H9 (cell line): ENCODE measurements around the gene RNPEPL1. TPM values are rescaled to one million over a fixed set of nuclear protein-coding genes. Genes with fewer than 3 reads are reported as not detected.

ENCODE experiments used
- DNase-seq: peaks from one replicate; pipeline ENCODE4 v3.0.0-alpha.2; 2017
- H2AFZ ChIP-seq: one replicate; pipeline ENCODE4 v1.6.1; 2013; ENCODE audit warnings: mild to moderate bottlenecking, low read length, control low read depth, moderate library complexity
- H2AK5ac ChIP-seq: 2 replicates; pipeline ENCODE4 v1.6.1; 2013; ENCODE audit warnings: low read length, control low read depth, mixed read lengths; ENCODE audit not compliant: insufficient read length
- H2BK120ac ChIP-seq: one replicate; pipeline ENCODE4 v1.6.1; 2013; ENCODE audit warnings: low read depth, mild to moderate bottlenecking, low read length, control low read depth, inconsistent platforms; ENCODE audit not compliant: poor library complexity, severe bottlenecking
- H2BK12ac ChIP-seq: 2 replicates; pipeline ENCODE4 v1.6.1; 2013; ENCODE audit warnings: low read length, control low read depth, mixed read lengths, low read depth; ENCODE audit not compliant: insufficient read length
- H2BK15ac ChIP-seq: 2 replicates; pipeline ENCODE4 v1.6.1; 2013; ENCODE audit warnings: low read depth, low read length, control low read depth
- H2BK20ac ChIP-seq: one replicate; pipeline ENCODE4 v1.6.1; 2013; ENCODE audit warnings: low read depth, mild to moderate bottlenecking, low read length, control low read depth, inconsistent platforms; ENCODE audit not compliant: poor library complexity, severe bottlenecking
- H2BK5ac ChIP-seq: 2 replicates; pipeline ENCODE4 v1.6.1; 2013; ENCODE audit warnings: low read length, control low read depth, mixed read lengths; ENCODE audit not compliant: insufficient read length
- H3K14ac ChIP-seq: 2 replicates; pipeline ENCODE4 v1.6.1; 2013; ENCODE audit warnings: low read length, control low read depth; ENCODE audit not compliant: insufficient read depth
- H3K18ac ChIP-seq: 2 replicates; pipeline ENCODE4 v1.6.1; 2013; ENCODE audit warnings: low read depth, mild to moderate bottlenecking, mixed read lengths, low read length, control low read depth; ENCODE audit not compliant: insufficient read length
- H3K23ac ChIP-seq: 2 replicates; pipeline ENCODE4 v1.6.1; 2013; ENCODE audit warnings: low read length, control low read depth, mixed read lengths, low read depth; ENCODE audit not compliant: insufficient read length
- H3K23me2 ChIP-seq: 2 replicates; pipeline ENCODE4 v1.6.1; 2013; ENCODE audit warnings: low read depth, mild to moderate bottlenecking, mixed read lengths, low read length, control low read depth; ENCODE audit not compliant: insufficient read length, poor library complexity, severe bottlenecking
- H3K27ac ChIP-seq: 2 replicates; pipeline ENCODE4 v1.5.1; 2013; ENCODE audit warnings: low read length, control low read depth, mixed read lengths, low read depth; ENCODE audit not compliant: insufficient read length
- H3K27me3 ChIP-seq: 2 replicates; pipeline ENCODE4 v1.6.1; 2013; ENCODE audit warnings: low read length, control low read depth, inconsistent platforms; ENCODE audit not compliant: insufficient read depth
- H3K4ac ChIP-seq: 2 replicates; pipeline ENCODE4 v1.6.1; 2013; ENCODE audit warnings: low read depth, mild to moderate bottlenecking, control low read depth, inconsistent platforms, low read length, moderate library complexity
- H3K4me1 ChIP-seq: 2 replicates; pipeline ENCODE4 v1.6.1; 2013; ENCODE audit warnings: low read length, control low read depth, inconsistent platforms; ENCODE audit not compliant: insufficient read depth
- H3K4me2 ChIP-seq: 2 replicates; pipeline ENCODE4 v1.6.1; 2013; ENCODE audit warnings: low read length, control low read depth, mixed read lengths; ENCODE audit not compliant: insufficient read length, insufficient read depth
- H3K56ac ChIP-seq: 2 replicates; pipeline ENCODE4 v1.6.1; 2013; ENCODE audit warnings: low read depth, mild to moderate bottlenecking, mixed read lengths, low read length, control low read depth; ENCODE audit not compliant: insufficient read length
- H3K79me1 ChIP-seq: 2 replicates; pipeline ENCODE4 v1.6.1; 2013; ENCODE audit warnings: low read depth, mild to moderate bottlenecking, moderate library complexity, low read length, control low read depth, inconsistent platforms; ENCODE audit not compliant: insufficient read depth, poor library complexity, severe bottlenecking
- H3K79me2 ChIP-seq: 2 replicates; pipeline ENCODE4 v1.6.1; 2013; ENCODE audit warnings: low read length, control low read depth, inconsistent platforms; ENCODE audit not compliant: insufficient read depth
- H3K9ac ChIP-seq: 2 replicates; pipeline ENCODE4 v1.6.1; 2013; ENCODE audit warnings: low read length, control low read depth, mixed read lengths; ENCODE audit not compliant: insufficient read length; ENCODE audit errors: extremely low read depth
- H3K9me3 ChIP-seq: one replicate; pipeline ENCODE4 v1.6.1; 2013; ENCODE audit warnings: low read depth, low read length, inconsistent platforms; ENCODE audit not compliant: control insufficient read depth
- H3T11ph ChIP-seq: one replicate; pipeline ENCODE4 v1.6.1; 2013; ENCODE audit warnings: mild to moderate bottlenecking, low read length, control low read depth, inconsistent platforms
- H4K20me1 ChIP-seq: one replicate; pipeline ENCODE4 v1.6.1; 2013; ENCODE audit not compliant: control insufficient read depth, insufficient read length, insufficient read depth
- H4K5ac ChIP-seq: 2 replicates; pipeline ENCODE4 v1.6.1; 2013; ENCODE audit warnings: low read depth, mild to moderate bottlenecking, mixed read lengths, low read length, control low read depth; ENCODE audit not compliant: insufficient read length
- H4K8ac ChIP-seq: replicated peaks from 2 replicates; pipeline ENCODE4 v1.6.1; 2013; ENCODE audit warnings: low read length, control low read depth, mixed read lengths, low read depth; ENCODE audit not compliant: insufficient read length
- H4K91ac ChIP-seq: 2 replicates; pipeline ENCODE4 v1.6.1; 2013; ENCODE audit warnings: low read depth, mild to moderate bottlenecking, moderate library complexity, mixed read lengths, low read length, control low read depth; ENCODE audit not compliant: insufficient read length
- H3K27ac Mint-ChIP-seq, 3 experiments: 2 replicates in 2 of 3; 3 replicates in 1 of 3; pipeline ENCODE4 v1.8.0; 2020 to 2021; ENCODE audit warnings: mixed read lengths in 3 of 3, mild to moderate bottlenecking in 1 of 3, moderate library complexity in 1 of 3
- H3K27me3 Mint-ChIP-seq: 2 replicates; pipeline ENCODE4 v1.8.0; 2021; ENCODE audit warnings: low read depth, mild to moderate bottlenecking, moderate library complexity, mixed read lengths
- H3K36me3 Mint-ChIP-seq, 3 experiments: 2 replicates in 2 of 3; 3 replicates in 1 of 3; pipeline ENCODE4 v1.8.0; 2020 to 2021; ENCODE audit warnings: low read depth in 3 of 3, mixed read lengths in 3 of 3; ENCODE audit not compliant: insufficient read depth in 1 of 3
- H3K4me1 Mint-ChIP-seq, 2 experiments: 2 replicates each; pipeline ENCODE4 v1.8.0; 2020; ENCODE audit warnings: mixed read lengths in 2 of 2
- H3K4me3 Mint-ChIP-seq, 2 experiments: 2 replicates in 1 of 2; 3 replicates in 1 of 2; pipeline ENCODE4 v1.8.0; 2020 to 2021; ENCODE audit warnings: mild to moderate bottlenecking in 2 of 2, mixed read lengths in 2 of 2, moderate library complexity in 1 of 2
- H3K9me3 Mint-ChIP-seq, 2 experiments: 2 replicates in 1 of 2; 3 replicates in 1 of 2; pipeline ENCODE4 v1.8.0; 2020; ENCODE audit warnings: mild to moderate bottlenecking in 2 of 2, mixed read lengths in 2 of 2, moderate library complexity in 1 of 2
- WGBS: extraction: QIAGEN DNeasy Blood & Tissue Kit; methylation state at CpG from one replicate; pipeline ENCODE4 v1.1.7; 2013; ENCODE audit warnings: missing lambda C conversion rate, low lambda C conversion rate, mixed read lengths; ENCODE audit not compliant: insufficient read length; ENCODE audit errors: extremely low coverage; 5-methylcytosine and 5-hydroxymethylcytosine counted together
- total RNA-seq: library from RNA; stranded (reverse); gene quantifications from 2 replicates; pipeline ENCODE4 v1.2.1, GENCODE V29; 2021
- TF ChIP-seq, protein P1 (sequence below): fragments of 200-600 bp; sonication (generic); conservative IDR thresholded peaks from 3 replicates; pipeline ENCODE4 v1.8.0; 2021; ENCODE audit warnings: antibody characterized with exemption, mild to moderate bottlenecking

The RNPEPL1 gene
- total RNA-seq, 1 experiment from 2014 or later, result 22.5 TPM

DNA sequence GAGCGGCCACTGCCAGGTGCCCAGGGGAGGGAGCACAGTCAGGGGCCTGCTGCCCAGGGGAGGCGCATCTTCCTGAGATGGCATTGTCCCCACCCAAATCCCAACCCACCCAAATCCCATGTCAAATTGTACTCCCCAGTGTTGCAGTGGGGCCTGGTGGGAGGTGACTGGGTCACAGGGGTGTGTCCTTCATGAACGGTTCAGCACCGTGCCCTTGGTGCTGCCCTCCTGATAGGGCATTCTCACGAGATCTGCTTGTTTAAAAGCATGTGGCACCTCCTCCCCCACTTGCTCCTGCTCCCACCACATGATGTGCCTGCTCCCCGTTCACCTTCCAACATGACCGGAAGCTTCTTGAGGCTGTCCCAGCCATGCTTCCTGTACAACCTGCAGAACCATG is 38.1 kb upstream of the RNPEPL1 start:
- H4K8ac ChIP-seq, result no peak overlapping the region
- H3K14ac ChIP-seq, result no peak overlapping the region
- H3K79me1 ChIP-seq, result no peaks in the 10 kb centered on the region
- Mint-ChIP-seq H3K27ac (no peak overlapping the region), H3K4me1 (no peaks in the 10 kb centered on the region), H3K9me3 (peaks cover 73 to 74% of the 10 kb centered on the region in 2 experiments), H3K27me3 (no peaks in the 10 kb centered on the region; the same call in none of the 2 replicates), H3K4me3 (no peak overlapping the region), H3K36me3 (peaks cover 66 to 78% (median 76%) of the 10 kb centered on the region in 3 experiments)
- no peak overlapping the region for H2BK5ac ChIP-seq
- H3K9ac ChIP-seq, result no peak overlapping the region
- no peak overlapping the region for H4K91ac ChIP-seq
- no peak overlapping the region for H2BK15ac ChIP-seq
- no peaks in the 10 kb centered on the region for H3K4me1 ChIP-seq
- no peak overlapping the region for H3K4me2 ChIP-seq
- H3K23ac ChIP-seq, result no peak overlapping the region
- H4K5ac ChIP-seq, result no peak overlapping the region
- peaks cover 16% of the 10 kb centered on the region for H3K9me3 ChIP-seq
- H3K27ac ChIP-seq, result no peak overlapping the region
- no CpG with 5 or more reads among the region's 7 CpGs for WGBS
- no peak overlapping the region for H3T11ph ChIP-seq
- TF ChIP-seq, protein P1, sequence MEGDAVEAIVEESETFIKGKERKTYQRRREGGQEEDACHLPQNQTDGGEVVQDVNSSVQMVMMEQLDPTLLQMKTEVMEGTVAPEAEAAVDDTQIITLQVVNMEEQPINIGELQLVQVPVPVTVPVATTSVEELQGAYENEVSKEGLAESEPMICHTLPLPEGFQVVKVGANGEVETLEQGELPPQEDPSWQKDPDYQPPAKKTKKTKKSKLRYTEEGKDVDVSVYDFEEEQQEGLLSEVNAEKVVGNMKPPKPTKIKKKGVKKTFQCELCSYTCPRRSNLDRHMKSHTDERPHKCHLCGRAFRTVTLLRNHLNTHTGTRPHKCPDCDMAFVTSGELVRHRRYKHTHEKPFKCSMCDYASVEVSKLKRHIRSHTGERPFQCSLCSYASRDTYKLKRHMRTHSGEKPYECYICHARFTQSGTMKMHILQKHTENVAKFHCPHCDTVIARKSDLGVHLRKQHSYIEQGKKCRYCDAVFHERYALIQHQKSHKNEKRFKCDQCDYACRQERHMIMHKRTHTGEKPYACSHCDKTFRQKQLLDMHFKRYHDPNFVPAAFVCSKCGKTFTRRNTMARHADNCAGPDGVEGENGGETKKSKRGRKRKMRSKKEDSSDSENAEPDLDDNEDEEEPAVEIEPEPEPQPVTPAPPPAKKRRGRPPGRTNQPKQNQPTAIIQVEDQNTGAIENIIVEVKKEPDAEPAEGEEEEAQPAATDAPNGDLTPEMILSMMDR, result no peak
- H3K79me2 ChIP-seq, result no peaks in the 10 kb centered on the region
- H2AFZ ChIP-seq, result no peak overlapping the region
- no peak overlapping the region for H2AK5ac ChIP-seq
- no peaks in the 10 kb centered on the region for H4K20me1 ChIP-seq
- no peak overlapping the region for H2BK120ac ChIP-seq
- H3K56ac ChIP-seq, result no peak overlapping the region
- no peak overlapping the region for H3K18ac ChIP-seq
- no peak for DNase-seq
- no peaks in the 10 kb centered on the region for H3K27me3 ChIP-seq
- no peak overlapping the region for H2BK12ac ChIP-seq
- H2BK20ac ChIP-seq, result no peak overlapping the region
- H3K23me2 ChIP-seq, result no peaks in the 10 kb centered on the region
- no peak overlapping the region for H3K4ac ChIP-seq
